ENCODE results near the gene AGPS.

- TF ChIP-seq, protein P1, sequence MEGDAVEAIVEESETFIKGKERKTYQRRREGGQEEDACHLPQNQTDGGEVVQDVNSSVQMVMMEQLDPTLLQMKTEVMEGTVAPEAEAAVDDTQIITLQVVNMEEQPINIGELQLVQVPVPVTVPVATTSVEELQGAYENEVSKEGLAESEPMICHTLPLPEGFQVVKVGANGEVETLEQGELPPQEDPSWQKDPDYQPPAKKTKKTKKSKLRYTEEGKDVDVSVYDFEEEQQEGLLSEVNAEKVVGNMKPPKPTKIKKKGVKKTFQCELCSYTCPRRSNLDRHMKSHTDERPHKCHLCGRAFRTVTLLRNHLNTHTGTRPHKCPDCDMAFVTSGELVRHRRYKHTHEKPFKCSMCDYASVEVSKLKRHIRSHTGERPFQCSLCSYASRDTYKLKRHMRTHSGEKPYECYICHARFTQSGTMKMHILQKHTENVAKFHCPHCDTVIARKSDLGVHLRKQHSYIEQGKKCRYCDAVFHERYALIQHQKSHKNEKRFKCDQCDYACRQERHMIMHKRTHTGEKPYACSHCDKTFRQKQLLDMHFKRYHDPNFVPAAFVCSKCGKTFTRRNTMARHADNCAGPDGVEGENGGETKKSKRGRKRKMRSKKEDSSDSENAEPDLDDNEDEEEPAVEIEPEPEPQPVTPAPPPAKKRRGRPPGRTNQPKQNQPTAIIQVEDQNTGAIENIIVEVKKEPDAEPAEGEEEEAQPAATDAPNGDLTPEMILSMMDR (IDR thresholded peaks at IDR 0.05; ENCODE audit: low read depth, low read length), result no peak
- no peak for TF ChIP-seq EZH2phosphoT487 (IDR thresholded peaks at IDR 0.05; ENCODE audit: low read depth)
These were observed 161.8 kb downstream of the AGPS start for GRCh38 chr2:177554365-177554764.

All from OCI-LY3 (cell line).